Measurements from ENCODE around the gene CCNA2.

DNA sequence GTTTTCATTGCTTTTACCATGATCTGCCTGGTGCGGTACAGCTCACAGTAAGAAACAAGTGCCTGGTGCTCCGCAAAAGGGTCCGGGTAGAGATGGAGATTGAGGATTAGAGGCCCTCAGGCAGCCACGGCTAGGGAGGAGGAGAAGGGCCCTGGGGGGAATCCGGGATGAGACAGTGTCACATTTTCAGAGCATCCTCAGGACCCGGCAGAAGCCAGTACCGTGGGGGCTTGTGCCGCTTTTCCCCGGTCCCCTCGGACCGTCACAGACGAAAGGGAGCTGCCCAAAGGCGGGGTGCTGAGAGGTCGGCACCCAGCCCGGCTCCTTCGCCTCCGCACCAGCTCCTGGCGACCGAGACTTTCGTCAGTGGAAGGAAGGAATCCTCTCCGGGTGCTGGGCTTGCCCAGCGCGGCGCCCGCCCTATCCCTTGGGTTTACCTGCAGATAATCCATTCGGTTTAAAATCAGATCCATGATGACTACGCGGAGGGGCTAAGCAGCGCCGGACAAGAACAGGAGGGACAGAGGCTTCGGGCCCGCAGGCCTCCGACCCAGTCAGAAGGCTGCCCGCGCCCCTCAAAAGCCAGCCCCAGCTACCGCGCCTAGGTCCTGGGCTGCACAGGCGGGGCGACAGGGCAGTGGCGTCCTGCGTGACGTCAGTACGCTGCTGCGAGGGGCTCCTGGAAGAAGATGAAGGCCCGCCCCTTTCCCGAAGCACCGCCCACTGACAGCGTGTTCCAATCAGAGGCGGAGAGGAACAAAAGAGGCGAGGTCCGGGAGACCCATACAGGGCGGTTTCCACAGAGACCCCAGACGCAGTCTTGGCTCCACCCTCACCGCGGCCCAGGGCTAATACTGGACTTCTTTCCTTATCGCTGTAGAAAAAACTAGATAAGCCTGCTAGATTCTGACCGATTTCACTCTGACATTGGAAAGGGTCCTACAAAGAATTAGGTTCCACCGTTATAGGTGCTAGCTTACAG, 46.4 kb upstream of the CCNA2 start, which contains the start of gene BBS7:
- TF ChIP-seq POLR2A (IDR thresholded peaks at IDR 0.05) = peak in 1 of 2 donors; percentile 93
- TF ChIP-seq, protein P1, sequence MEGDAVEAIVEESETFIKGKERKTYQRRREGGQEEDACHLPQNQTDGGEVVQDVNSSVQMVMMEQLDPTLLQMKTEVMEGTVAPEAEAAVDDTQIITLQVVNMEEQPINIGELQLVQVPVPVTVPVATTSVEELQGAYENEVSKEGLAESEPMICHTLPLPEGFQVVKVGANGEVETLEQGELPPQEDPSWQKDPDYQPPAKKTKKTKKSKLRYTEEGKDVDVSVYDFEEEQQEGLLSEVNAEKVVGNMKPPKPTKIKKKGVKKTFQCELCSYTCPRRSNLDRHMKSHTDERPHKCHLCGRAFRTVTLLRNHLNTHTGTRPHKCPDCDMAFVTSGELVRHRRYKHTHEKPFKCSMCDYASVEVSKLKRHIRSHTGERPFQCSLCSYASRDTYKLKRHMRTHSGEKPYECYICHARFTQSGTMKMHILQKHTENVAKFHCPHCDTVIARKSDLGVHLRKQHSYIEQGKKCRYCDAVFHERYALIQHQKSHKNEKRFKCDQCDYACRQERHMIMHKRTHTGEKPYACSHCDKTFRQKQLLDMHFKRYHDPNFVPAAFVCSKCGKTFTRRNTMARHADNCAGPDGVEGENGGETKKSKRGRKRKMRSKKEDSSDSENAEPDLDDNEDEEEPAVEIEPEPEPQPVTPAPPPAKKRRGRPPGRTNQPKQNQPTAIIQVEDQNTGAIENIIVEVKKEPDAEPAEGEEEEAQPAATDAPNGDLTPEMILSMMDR (IDR thresholded peaks at IDR 0.05) = no peak
